Fibroblast of pulmonary artery (primary cell): Measurements from ENCODE around the gene SLC12A3.

Experiments used
- DNase-seq: peaks from one replicate; pipeline ENCODE4 v3.0.0-alpha.2; 2010; ENCODE audit warnings: low read depth
- H3K4me3 ChIP-seq: replicated peaks from 2 replicates; pipeline ENCODE4 v1.5.1; 2011; ENCODE audit warnings: low read depth, mild to moderate bottlenecking, control low read depth, low read length, moderate library complexity
- TF ChIP-seq, protein P1 (sequence below): IDR thresholded peaks from 2 replicates; pipeline ENCODE4 v1.5.1; 2011; ENCODE audit warnings: mild to moderate bottlenecking, control low read depth, low read length, inconsistent platforms; ENCODE audit errors: missing control alignments

The SLC12A3 gene

DNA sequence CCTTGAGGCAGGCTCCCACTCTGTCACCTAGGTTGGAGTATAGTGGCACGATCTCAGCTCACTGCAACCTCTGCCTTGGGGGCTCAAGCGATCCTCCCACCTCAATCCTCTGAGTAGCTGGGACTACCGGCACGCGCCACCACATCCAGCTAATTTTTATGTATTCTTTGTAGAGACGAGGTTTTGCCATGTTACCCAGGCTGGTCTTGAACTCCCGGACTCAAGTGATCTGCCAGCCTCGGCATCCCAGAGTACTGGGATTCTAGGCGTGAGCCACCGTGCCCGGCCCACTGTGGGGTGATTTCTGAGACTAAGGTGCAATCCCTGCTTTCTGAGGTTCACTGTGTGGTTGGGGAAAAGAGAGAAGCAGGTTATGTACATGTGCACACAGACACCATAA lies 12.0 kb upstream of the SLC12A3 start:
- TF ChIP-seq, protein P1, sequence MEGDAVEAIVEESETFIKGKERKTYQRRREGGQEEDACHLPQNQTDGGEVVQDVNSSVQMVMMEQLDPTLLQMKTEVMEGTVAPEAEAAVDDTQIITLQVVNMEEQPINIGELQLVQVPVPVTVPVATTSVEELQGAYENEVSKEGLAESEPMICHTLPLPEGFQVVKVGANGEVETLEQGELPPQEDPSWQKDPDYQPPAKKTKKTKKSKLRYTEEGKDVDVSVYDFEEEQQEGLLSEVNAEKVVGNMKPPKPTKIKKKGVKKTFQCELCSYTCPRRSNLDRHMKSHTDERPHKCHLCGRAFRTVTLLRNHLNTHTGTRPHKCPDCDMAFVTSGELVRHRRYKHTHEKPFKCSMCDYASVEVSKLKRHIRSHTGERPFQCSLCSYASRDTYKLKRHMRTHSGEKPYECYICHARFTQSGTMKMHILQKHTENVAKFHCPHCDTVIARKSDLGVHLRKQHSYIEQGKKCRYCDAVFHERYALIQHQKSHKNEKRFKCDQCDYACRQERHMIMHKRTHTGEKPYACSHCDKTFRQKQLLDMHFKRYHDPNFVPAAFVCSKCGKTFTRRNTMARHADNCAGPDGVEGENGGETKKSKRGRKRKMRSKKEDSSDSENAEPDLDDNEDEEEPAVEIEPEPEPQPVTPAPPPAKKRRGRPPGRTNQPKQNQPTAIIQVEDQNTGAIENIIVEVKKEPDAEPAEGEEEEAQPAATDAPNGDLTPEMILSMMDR: no peak
- DNase-seq: no peak
- no peak overlapping the region for H3K4me3 ChIP-seq

DNA sequence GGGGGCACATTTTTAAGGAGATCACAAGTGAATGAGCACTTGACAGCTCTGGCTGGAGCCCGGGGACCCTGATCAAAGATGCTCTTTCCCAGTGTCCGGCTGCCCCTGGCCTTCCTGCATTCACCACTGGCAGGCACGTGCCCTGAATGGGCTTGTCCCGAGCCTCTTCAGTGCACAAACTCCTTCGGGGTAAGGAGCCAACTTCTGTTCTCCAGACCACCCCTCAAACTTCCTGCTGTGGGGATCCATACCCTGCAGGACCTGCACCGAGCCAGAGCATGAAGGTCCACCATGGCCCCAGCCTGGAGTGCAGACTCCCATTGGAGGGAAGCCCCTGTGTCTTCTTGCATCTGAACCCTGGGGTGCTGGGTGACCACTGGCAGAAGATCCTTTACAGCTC lies 9.8 kb upstream of the SLC12A3 start:
- H3K4me3 ChIP-seq: no peak overlapping the region
- TF ChIP-seq, protein P1: no peak

DNA sequence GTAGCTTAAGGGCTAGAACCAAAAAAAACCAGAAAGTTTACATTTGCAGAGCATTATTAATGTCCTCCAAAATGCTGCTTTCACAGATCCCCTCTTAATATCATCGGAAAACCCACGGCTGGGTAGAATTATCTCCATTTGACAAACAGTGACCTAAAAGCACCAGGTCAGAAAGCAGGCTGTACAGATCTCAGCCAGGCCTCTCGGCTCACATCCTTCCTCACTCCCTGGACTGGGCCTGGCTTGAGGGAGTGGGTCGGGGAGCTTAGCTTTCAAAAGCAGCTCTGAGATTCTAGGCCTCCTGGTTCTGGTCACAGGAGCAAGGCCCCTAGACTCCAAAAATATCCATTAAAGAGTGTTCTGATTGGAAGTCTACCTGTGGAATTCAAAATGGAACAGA lies 9.1 kb upstream of the SLC12A3 start:
- no peak overlapping the region for H3K4me3 ChIP-seq
- no peak for DNase-seq
- TF ChIP-seq, protein P1: no peak

More for the DNA sequence above, 9.8 kb upstream of the SLC12A3 start:
- DNase-seq: no peak

DNA sequence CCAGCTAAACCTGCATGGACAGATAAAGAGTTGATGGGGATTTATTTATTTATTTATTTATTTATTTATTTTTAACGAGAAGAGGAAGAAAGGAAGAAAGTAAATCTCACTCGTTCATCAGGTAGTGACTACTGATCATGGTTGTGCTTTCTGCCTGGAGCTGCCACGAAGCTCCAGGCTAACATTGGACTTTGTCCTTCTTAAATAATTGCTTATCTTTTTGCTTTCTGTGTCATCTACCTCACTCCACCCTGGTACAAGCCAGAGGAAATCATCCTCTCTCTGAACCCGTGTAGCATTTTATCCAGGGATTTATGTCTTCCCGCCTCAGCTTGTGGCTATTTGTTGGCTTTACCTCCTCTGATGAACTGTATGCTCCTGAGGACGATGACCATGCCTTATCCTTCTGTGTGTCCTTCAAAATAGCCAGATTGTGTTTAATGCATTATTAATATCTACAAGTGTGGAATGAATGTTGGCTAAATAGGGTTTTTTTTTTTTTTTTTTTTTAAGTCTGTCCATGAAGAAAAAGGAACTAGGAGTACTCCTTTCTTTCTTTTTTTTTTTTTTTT lies 8.0 kb upstream of the SLC12A3 start:
- TF ChIP-seq, protein P1: no peak
- H3K4me3 ChIP-seq: no peak overlapping the region
- no peak for DNase-seq

DNA sequence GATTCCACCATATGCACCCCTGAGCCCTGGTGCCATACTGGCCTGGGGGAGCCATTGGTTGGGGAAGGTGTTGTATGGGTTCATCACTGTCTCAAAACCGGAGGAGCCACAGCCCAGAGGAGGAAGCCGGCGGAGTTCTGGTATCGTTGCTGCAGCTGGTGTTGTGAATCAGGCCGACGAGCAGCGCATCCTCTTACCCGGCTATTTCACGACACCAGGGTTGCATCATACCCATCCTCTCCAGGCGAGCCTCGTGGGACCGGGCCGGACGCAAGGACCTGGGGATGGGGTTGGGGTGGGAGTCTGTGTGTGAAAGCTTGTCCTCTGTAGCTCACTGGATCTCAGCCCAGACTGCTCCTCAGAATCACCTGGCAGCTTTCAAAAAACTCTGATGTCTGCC lies 6.6 kb upstream of the SLC12A3 start:
- DNase-seq: no peak
- TF ChIP-seq, protein P1: no peak
- H3K4me3 ChIP-seq: no peak overlapping the region

DNA sequence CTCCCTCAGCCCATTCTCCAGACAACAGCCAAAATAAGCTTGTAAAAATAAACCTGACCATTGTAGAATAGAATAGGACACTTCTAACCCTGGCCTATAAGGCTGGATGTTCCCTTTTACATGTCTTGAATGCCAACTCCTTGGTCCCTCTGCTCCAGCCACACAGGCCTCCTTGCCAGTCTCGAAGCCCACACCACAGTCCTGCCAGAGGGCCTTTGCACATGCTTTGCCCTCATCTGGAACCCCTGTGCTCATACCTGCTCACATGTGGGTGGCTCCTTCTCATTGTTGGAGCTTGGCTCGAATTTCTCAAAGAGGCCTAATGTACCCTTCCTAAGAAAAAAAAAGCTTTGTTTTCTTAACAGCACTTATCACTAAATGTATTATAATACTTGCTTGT lies 5.4 kb upstream of the SLC12A3 start:
- H3K4me3 ChIP-seq: no peak overlapping the region
- TF ChIP-seq, protein P1: no peak

More for the DNA sequence above, 5.4 kb upstream of the SLC12A3 start:
- no peak for DNase-seq
